OCI-LY7 (cell line): Measurements from ENCODE around the gene SLC12A4. TPM values are rescaled to one million over a fixed set of nuclear protein-coding genes. Genes with fewer than 3 reads are reported as not detected.
A peak's percentile ranks its signal among the peaks of the same experiment; 100 is the strongest.
"Not testable (repeated sequence)": the region's sequence is repeated elsewhere in the genome, so short reads cannot be mapped to it uniquely, and the experiment has no call there.

Experiments
- BruUV-seq: library from RNA; stranded (reverse); fragments of 400-500 nt; replicated peaks from 2 replicates; lab custom pipeline; 2021; lab: Mats Ljungman, UMichigan
- CTCF ChIA-PET: fragments of 300-600 bp; sonication (Branson Sonifier 250); formaldehyde crosslinking; loops from one replicate; lab custom pipeline; 2022; ENCODE audit warnings: antibody characterized with exemption; ENCODE audit not compliant: unreplicated experiment; lab: Charles Lee
- POLR2A ChIA-PET: fragments of 300-600 bp; sonication (Branson Sonifier 250); formaldehyde crosslinking; loops from one replicate; lab custom pipeline; 2022; ENCODE audit warnings: antibody characterized with exemption; lab: Charles Lee
- DNase-seq: peaks from one replicate; pipeline ENCODE4 v3.0.0-alpha.2; 2015; ENCODE audit warnings: low spot score
- H2AFZ ChIP-seq: fragments of 200-600 bp; sonication (generic), shearing (Covaris generic); 2 replicates; pipeline ENCODE4 v1.6.1; 2014; ENCODE audit warnings: mild to moderate bottlenecking, antibody characterized with exemption, low read length, moderate library complexity
- H3K27ac ChIP-seq: fragments of 200-600 bp; sonication (generic); 2 replicates; pipeline ENCODE4 v1.5.1; 2014; ENCODE audit warnings: mixed run types, low read depth, mild to moderate bottlenecking, moderate library complexity, low read length, inconsistent platforms; ENCODE audit not compliant: poor library complexity, severe bottlenecking
- H3K36me3 ChIP-seq: fragments of 200-600 bp; sonication (generic); 2 replicates; pipeline ENCODE4 v1.6.1; 2014; ENCODE audit warnings: mild to moderate bottlenecking, antibody characterized with exemption, low read length, moderate library complexity, mixed read lengths; ENCODE audit not compliant: insufficient read depth
- H3K4me1 ChIP-seq: fragments of 200-600 bp; sonication (generic); 2 replicates; pipeline ENCODE4 v1.5.1; 2014; ENCODE audit warnings: mild to moderate bottlenecking, low read length; ENCODE audit not compliant: insufficient read depth, poor library complexity, severe bottlenecking
- H3K4me2 ChIP-seq: fragments of 200-600 bp; sonication (generic); 2 replicates; pipeline ENCODE4 v1.6.1; 2014; ENCODE audit warnings: mild to moderate bottlenecking, low read length
- H3K4me3 ChIP-seq: fragments of 200-600 bp; sonication (generic); 2 replicates; pipeline ENCODE4 v1.5.1; 2014; ENCODE audit warnings: mild to moderate bottlenecking, low read depth, low read length; ENCODE audit not compliant: poor library complexity, severe bottlenecking
- H3K79me2 ChIP-seq: fragments of 200-600 bp; sonication (generic); 2 replicates; pipeline ENCODE4 v1.6.1; 2016; ENCODE audit warnings: low read depth, mild to moderate bottlenecking, low read length, moderate library complexity, mixed read lengths; ENCODE audit not compliant: insufficient read depth
- H3K9me2 ChIP-seq: fragments of 200-600 bp; sonication (generic); 2 replicates; pipeline ENCODE4 v1.6.1; 2016; ENCODE audit warnings: mild to moderate bottlenecking, low read length, mixed read lengths; ENCODE audit not compliant: insufficient read depth
- H3K9me3 ChIP-seq: fragments of 200-600 bp; sonication (generic); 2 replicates; pipeline ENCODE4 v1.6.1; 2014; ENCODE audit warnings: mild to moderate bottlenecking, mixed run types, low read length, mixed read lengths
- H4K20me1 ChIP-seq: fragments of 200-600 bp; sonication (generic); 2 replicates; pipeline ENCODE4 v1.6.1; 2014; ENCODE audit warnings: mild to moderate bottlenecking, antibody characterized with exemption, low read length, moderate library complexity, mixed read lengths; ENCODE audit not compliant: insufficient read depth
- CTCF ChIP-seq: fragments of 200-600 bp; sonication (generic); conservative IDR thresholded peaks from 2 replicates; pipeline ENCODE4 v1.5.1; 2014; ENCODE audit warnings: mild to moderate bottlenecking, antibody characterized with exemption, low read length, moderate library complexity, mixed read lengths
- EZH2phosphoT487 ChIP-seq: fragments of 200-600 bp; sonication (generic); IDR thresholded peaks from 2 replicates; pipeline ENCODE4 v1.6.1; 2018; ENCODE audit warnings: low read depth, borderline replicate concordance, mild to moderate bottlenecking, mixed run types, antibody characterized with exemption, low read length, moderate library complexity, mixed read lengths
- intact Hi-C: fragments of 100-400 bp; cut with micrococcal nuclease; formaldehyde crosslinking; loops from one replicate; pipeline ENCODE4 v1.10.0; 2022; ENCODE audit not compliant: unreplicated experiment
- total RNA-seq, 2 experiments: library from RNA; depleted of rRNA in 1 of 2; stranded (reverse); fragments of >200 nt in 1 of 2; shearing (Covaris generic) in 1 of 2; gene quantifications; 2 replicates each; pipeline ENCODE4 v1.2.3, GENCODE V29; 2014 to 2022

The SLC12A4 gene
- total RNA-seq, 2 experiments from 2014 or later, result 8.3 to 16.7 TPM

- DNase-seq, result peak; percentile 58
- H3K4me3 ChIP-seq, result no peak overlapping the region
- no peaks in the 10 kb centered on the region for H4K20me1 ChIP-seq
- peaks cover 16% of the 10 kb centered on the region for H3K4me1 ChIP-seq
- H3K27ac ChIP-seq, result no peak overlapping the region
- no peaks in the 10 kb centered on the region for H3K9me2 ChIP-seq
- H3K4me2 ChIP-seq, result peak overlapping the region; percentile 16; the same call in 1 of the 2 replicates
- intact Hi-C loops, result no loop called here
- no peaks in the 10 kb centered on the region for H3K36me3 ChIP-seq
- no peaks in the 10 kb centered on the region for H3K79me2 ChIP-seq
- ChIA-PET CTCF (interaction anchor here (0.8 kb wide), 1 partner anchor 10 kb away, joined by 3 read pairs; no protein-coding TSS in a partner anchor), POLR2A (interaction anchor here (0.5 to 0.8 kb wide), 2 partner anchors 13 to 30 kb away, joined by 3 read pairs; no protein-coding TSS in a partner anchor)
- BruUV-seq, result no TSS peak
- TF ChIP-seq CTCF (no peak), EZH2phosphoT487 (no peak)
- H3K9me3 ChIP-seq, result no peaks in the 10 kb centered on the region
- peak overlapping the region; percentile 84 for H2AFZ ChIP-seq
Observed at GRCh38 chr16:68013440-68013839, 45.0 kb upstream of the SLC12A4 start.

GRCh38 chr16:68009872-68010271, 41.4 kb upstream of the SLC12A4 start:
- CTCF ChIA-PET, H3K79me2 ChIP-seq, H3K27ac ChIP-seq, H3K4me2 ChIP-seq, H2AFZ ChIP-seq, H3K4me3 ChIP-seq, BruUV-seq, H4K20me1 ChIP-seq, intact Hi-C loops, H3K9me2 ChIP-seq, DNase-seq, H3K9me3 ChIP-seq, POLR2A ChIA-PET, H3K36me3 ChIP-seq: not testable (repeated sequence)
- peaks cover 24% of the 10 kb centered on the region for H3K4me1 ChIP-seq

- intact Hi-C loops, result no loop called here
- no peak overlapping the region for H3K27ac ChIP-seq
Observed at GRCh38 chr16:68009157-68009735, 40.8 kb upstream of the SLC12A4 start.

More at GRCh38 chr16:68009157-68009735, 40.8 kb upstream of the SLC12A4 start:
- Histone ChIP-seq H3K36me3 (no peaks in the 10 kb centered on the region), H3K4me1 (peaks cover 19% of the 10 kb centered on the region), H3K79me2 (no peaks in the 10 kb centered on the region), H3K9me3 (no peaks in the 10 kb centered on the region), H3K9me2 (no peaks in the 10 kb centered on the region), H2AFZ (no peak overlapping the region), H4K20me1 (no peaks in the 10 kb centered on the region), H3K4me3 (no peak overlapping the region), H3K4me2 (no peak overlapping the region)
- no peak for DNase-seq
- POLR2A ChIA-PET, result no interaction called here
- CTCF ChIA-PET, result no interaction called here
- TF ChIP-seq CTCF, result no peak
- no peak for TF ChIP-seq EZH2phosphoT487
- BruUV-seq, result no TSS peak
